GM12874 (cell line): ENCODE measurements around the gene CRB2.

Source experiments
- TF ChIP-seq, protein P1 (sequence below): IDR thresholded peaks from 2 replicates; pipeline ENCODE4 v1.5.1; 2011; ENCODE audit warnings: low read depth, mild to moderate bottlenecking, control low read depth, low read length, moderate library complexity; ENCODE audit not compliant: insufficient read depth

The CRB2 gene

DNA sequence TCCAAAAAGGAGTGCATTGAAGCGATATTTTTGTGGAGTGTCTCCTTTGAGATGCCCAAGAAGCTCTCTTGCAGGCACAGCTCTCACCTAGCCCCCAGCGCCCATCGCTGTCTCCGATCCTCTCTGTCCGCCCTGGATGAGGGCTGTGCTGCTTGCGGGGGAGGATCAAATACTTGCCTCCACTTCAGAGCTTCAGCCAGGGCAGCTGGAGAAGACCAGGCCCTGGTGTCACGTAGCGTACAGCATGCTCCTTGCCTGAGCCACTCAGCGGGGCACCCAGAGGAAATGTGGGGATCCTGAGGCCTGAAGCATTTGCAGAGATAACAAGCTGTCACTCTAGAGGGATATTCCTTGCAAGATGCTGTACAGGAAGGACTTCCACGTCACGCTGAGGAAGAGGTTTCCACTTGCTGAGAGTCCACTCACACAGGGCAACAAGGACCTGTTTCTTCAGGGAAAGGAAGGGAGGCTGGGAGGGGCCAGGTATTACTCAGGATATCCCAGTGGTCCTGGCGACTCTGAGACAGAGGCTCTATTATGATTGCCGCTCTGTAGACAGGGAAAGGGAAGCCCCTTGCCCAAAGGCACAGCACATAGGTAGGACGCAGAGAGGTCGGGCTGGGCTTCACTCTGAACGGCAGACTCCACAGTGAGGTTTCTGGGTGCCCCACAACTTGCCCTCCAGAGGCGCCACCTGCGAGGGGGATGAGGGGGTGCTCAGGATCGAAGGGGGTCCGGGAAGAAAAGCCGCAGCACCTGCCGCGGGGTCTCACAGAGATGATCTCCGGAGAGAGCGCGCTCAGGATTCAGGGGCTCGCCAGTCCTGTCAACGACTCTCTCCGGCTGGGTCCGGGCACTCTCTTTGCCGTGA lies 64.0 kb downstream of the CRB2 start:
- TF ChIP-seq, protein P1, sequence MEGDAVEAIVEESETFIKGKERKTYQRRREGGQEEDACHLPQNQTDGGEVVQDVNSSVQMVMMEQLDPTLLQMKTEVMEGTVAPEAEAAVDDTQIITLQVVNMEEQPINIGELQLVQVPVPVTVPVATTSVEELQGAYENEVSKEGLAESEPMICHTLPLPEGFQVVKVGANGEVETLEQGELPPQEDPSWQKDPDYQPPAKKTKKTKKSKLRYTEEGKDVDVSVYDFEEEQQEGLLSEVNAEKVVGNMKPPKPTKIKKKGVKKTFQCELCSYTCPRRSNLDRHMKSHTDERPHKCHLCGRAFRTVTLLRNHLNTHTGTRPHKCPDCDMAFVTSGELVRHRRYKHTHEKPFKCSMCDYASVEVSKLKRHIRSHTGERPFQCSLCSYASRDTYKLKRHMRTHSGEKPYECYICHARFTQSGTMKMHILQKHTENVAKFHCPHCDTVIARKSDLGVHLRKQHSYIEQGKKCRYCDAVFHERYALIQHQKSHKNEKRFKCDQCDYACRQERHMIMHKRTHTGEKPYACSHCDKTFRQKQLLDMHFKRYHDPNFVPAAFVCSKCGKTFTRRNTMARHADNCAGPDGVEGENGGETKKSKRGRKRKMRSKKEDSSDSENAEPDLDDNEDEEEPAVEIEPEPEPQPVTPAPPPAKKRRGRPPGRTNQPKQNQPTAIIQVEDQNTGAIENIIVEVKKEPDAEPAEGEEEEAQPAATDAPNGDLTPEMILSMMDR = no peak

DNA sequence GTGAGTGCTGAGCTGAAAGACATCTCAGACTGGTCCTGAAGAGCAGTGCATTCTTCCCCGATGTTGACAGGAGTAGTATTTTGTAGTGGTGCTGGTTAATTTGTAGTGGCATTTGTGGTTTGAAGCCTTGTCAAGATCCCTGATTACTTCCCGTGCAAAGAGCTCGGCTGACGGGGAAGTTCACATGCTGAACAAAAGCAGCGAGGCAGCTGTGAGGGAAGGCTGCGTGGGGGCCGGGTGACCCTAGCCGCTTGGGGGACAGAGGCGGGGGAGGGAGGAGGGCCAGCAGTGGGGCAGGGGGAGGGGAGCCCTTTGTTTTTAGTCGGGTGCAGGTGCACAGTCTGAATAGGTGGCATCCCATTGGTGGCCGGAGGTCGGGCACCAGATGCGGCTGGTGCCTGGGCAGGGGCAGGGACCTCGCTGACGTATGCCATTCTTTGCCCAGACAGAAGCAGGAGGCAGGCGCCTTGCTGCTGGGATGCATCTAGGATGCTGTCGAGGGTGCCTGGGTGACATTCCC lies 64.7 kb downstream of the CRB2 start:
- TF ChIP-seq, protein P1 = no peak

DNA sequence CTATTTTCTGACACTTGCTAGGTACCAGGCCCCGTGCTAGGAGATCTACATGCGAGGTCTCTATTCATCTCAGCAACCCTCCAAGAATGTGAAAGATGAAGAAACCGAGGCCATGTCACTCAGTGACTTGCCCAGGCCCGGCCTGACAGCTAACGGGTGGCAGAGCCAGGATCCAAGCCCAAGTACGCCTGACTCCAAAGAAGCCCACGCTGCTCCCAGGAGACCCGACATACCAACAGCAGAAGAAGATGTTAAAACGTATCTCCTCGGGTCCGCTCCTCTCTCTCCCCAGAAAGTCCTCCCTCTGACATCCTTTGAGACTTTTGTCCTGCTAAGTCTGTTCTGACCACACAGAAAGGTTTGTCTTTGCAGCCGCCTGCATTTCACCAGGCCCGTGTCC lies 65.2 kb downstream of the CRB2 start:
- TF ChIP-seq, protein P1 = no peak

DNA sequence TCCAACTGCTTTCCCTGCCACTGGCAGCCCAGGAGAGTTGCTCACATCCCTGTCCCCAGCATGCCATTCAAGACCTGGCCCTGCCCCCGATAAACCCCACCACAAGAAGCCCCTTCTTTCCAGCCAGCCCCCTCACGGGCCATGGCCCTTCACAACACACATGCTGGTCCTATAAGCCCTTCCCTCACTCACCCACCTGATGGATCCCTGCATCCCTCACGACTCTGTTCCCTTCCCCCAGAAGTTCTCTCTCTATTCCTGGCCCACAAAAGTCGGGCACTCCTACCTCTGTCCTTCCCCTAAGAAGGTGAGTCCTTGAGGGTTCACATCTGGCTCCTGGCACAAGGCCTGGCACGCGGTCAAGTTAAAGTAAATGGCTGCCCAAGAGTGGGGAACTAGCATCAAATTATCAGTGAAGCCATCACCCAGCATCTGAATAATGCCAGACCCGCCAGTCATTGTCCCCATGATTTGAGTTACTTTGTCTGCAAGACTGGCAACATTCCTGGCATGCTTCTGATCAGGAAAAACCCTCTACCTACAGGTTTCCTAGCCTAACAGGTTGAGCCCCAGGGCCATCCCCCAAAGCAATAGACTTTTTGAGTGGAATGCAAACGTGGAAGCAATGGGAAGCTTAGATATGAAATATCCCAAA lies 65.9 kb downstream of the CRB2 start:
- TF ChIP-seq, protein P1 = no peak

DNA sequence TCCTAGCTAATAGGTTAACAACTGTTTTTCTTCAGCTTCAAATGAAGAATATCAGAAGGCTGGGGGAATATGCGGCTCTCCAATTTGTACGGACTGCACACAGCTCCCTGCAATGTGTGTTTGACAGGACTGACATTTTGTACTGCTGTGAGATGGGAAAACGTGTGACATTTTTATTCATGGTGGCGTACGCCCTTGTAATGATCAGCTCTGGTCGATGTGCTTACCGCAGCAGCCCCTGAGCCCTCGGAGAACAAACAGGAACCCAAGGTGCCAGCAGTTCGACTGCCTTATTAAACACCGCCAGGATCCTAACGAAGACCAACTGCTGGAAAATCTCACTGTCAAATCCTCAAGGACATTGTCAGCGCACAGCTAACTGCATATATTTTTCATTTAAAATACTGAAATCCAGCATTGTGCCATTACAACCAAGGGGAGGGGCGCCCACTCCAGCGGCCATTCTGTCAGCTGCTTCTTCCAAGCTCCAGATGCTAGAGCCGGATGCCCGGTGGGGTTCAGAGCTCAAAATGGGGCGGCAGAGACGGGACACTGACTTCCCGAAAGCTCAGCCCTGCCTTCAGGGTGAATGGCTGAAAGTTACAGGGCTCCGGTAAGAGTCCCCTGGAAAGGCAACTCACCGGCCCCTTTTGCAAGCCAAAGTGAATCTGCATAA lies 66.8 kb downstream of the CRB2 start:
- TF ChIP-seq, protein P1 = no peak

DNA sequence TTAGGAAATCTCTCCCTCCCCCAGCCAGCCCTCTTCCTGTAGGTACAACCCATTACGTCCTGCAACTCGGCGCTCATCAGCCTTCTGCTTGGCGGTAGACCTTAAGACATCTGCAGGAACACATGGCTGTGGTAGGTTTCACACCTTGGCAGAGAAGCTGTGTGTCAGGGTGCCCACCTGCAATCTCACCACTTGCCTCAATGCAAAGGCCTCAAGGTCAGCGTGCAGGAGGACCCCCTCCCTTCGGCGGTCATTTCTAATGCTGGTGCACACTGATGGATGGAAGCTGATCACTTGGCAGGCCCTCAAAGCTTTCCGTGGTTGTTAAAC lies 67.3 kb downstream of the CRB2 start:
- TF ChIP-seq, protein P1 = no peak

DNA sequence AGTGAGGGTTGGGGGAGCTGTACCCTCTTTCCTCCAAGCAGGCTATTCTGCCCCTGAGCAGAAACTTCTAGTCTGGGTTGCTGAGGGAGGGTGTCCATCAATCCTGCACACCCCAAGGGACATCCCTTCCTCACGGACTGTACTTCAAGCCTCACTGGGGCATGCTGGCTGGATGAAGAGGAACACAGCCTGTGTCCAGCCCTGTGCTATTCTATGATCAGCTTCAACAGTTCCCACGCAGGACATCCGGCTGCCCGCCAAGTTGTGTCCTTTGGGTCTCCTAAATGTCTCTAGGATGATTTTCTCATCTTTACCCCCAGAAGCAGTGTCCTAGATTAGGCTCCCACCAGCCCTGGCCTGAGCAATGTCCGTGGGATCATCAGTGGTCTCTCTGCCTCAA lies 68.1 kb downstream of the CRB2 start:
- TF ChIP-seq, protein P1 = no peak
